ENCODE data around the gene F3. TPM values are rescaled to one million over a fixed set of nuclear protein-coding genes. Genes with fewer than 3 reads are reported as not detected.

Gene F3
- total RNA-seq, 1 donor from 2014 or later: 32.3 TPM

DNA sequence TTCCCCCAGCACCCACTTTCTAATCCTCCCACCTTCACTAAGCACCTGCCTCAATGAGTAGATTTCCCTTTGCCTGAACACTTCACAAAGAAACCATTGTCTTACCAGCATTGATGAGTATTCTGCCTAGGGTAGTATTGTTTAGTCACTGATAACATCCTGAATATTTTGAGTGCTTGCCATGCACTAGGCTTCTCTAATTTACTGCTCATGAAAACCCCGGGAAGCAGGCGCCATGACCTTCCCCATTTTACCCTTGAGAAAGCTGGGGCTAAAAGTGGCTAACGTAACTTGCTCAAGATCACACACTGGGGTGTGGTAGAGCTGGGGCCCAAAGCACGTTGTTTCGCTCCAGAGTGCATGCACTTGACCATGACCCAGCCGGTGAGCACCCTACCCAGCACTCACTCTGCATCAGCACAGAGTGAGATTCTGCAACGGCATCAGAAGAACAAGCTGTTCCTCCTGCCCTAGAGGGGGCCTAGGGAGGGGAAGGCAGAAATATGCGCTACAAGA is 10.6 kb upstream of the F3 start:
- DNase-seq (ENCODE audit: low spot score): no peak

GRCh38 chr1:94551449-94551848 is 9.9 kb upstream of the F3 start:
- DNase-seq (ENCODE audit: low spot score): no peak

GRCh38 chr1:94550800-94551241 is 9.3 kb upstream of the F3 start:
- DNase-seq (ENCODE audit: low spot score): no peak

- DNase-seq (ENCODE audit: low spot score): no peak
These were observed 8.8 kb upstream of the F3 start for GRCh38 chr1:94550396-94550795.

- DNase-seq (ENCODE audit: low spot score): no peak
These were observed 8.1 kb upstream of the F3 start for GRCh38 chr1:94549706-94550105.

DNA sequence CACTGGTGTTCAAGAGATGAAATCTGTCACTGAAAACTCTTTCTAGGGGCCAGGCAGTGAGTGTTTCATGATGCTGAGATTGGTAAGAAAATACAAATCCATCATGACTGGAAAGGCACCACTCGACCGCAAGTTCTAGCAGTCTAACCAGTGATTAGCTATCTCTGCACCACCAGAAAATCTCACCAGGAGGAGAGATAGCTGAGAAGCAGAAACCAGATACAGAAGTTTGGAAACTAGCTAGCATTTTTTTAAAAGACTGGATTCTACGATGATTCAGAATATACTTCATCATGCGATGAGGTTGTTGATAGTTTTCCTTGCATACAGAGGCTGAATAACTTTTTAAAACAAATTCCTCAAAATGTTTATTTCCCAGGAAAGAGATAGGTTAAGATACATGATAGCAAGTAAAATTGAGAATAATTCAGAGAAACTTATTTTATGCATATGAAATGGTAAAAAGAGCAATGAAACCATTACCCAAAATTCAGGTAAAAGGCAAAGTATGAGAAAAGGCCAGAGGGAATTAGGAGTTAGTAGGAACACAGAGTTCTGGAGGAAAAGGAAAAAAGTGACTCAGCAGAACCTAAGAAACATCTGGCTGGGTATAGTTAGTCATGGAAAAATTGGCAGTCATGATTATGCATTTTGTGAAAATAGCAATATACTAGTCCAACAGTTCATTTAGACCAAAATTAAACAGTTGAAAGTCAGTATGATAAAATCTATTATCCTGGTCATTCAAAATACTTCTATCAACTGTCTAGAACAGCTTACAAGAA is 3.3 kb upstream of the F3 start:
- DNase-seq (ENCODE audit: low spot score): no peak

DNA sequence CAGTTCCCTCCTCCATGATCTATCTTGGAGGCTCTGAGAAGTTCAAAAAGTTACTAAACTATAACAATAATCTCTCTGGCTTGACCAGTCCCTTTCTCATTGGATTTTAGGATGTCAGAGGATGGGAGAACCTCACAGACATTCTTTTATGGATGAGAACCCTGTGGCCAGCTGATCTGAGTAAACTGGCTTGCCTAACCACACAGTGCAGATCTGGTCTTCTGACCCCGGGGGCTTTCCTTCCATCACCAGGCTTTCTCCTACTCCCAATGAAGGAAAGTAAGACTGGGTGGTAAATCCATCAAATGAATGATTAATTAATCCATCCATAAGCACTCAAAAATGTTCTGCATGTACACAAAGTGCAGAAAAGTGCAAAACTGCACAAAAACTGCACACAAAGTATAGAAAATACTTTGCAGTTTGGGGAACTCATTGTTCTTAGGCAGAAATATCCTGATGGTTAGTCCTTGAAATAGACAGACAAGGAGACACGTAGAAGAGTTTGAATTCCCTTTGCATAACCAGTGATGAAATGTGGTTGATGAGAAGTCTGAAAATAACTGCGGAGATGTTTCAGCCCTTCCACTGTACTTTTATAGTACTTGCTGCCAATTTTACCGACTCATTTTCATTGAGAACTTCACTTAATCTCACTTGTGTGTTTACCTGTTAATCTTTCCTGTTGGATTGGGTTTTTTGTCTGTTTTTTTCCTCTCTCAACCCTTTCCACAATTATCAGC is 2.5 kb upstream of the F3 start:
- no peak for DNase-seq (ENCODE audit: low spot score)

GRCh38 chr1:94543001-94543400 is 1.4 kb upstream of the F3 start:
- no peak for DNase-seq (ENCODE audit: low spot score)

DNA sequence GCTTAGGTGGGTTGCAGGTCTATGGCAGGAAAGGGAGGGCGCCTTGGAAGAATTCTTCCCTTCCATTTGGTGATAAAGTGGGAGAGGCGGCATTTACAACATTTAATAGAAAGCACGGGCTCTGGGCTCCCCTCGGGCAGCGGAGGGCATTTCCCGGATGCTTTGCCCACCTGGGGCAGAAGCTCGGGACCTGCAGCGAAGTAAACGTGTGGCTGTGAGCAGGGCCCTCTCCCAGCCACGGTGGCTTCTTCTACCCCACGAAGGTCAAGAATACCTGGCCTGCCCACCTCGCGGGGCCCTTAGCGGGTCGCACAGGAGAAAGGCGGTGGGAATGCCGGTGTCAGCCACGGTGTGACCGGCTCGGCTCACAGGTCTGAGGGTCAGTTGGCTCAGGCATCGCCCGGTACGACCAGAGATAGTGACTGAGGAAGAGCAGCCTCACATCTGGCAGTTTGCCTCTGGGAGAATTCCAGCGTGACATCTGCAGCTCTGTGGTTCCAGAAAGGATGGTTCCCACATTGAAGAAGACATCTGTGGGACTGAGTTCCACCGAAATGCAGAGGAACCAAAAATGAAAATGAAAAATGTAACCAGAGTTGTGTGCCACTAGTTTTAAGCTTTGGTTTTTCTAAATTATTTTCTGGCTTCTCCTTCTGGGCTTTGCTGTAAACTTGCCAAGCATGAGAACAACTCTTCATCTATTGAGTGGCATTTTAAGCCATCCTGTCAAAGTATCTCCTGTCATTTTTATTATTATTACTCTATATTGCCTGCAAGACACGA is 720 bp upstream of the F3 start:
- peak; percentile 51 for DNase-seq (ENCODE audit: low spot score)

DNA sequence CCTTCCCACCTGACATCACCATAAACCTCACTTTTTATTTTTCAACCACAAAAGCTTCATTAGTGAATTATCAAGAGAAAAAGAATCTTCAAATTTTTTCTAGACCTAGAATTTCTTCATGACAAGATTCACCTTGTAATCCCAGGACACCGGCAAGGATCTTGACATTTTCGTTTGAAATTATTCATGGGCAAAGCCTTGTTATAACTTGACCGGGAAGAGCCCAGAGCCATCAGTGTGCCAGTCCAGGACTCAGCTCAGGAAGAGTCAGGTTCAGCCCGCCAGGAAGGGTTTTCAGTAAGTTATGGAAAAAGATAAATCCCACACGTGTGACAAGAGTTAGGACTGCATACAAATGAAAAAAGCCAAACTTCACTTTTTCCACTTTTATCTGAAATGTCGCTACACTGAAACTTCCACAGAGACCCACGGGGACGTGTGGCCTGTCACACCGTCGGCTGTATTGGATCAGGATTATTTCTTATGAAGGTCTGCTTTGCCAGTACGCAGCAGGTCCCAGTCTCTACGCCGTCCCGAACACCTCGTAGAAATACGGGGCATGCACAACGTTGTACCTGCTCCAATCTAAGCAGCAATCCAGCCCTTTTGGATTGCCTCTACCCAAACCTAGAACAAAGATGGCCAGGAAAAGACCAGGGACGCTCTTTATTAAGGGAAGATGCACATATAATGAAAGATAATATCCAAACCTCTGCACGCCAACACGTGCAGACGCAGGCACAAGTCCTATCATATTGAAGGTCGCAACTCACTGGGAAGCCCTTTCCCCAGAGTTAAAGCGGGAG is 916 bp downstream of the F3 start:
- no peak for DNase-seq (ENCODE audit: low spot score)

DNA sequence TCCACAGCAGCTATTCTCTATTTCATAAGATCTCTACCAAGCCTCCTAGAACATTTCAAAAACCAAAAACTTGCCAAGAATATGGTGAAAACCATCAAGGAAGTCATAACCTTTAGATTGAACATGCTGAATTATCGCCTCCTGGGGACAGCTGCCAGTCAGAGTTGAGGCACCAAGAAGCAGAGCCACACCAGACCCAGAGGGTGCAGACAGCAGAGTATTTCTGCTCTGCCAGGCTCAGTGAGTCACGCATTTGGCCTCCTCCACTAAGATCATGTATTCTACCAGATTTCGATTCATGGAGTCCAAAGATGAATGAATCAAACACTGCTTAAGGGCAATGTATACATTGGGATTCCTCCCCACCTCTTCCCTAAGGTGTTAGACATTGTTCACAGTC is 2.1 kb downstream of the F3 start:
- no peak for DNase-seq (ENCODE audit: low spot score)

GRCh38 chr1:94538243-94538827 is 3.2 kb downstream of the F3 start:
- DNase-seq (ENCODE audit: low spot score): no peak

GRCh38 chr1:94537254-94537653 is 4.3 kb downstream of the F3 start:
- no peak for DNase-seq (ENCODE audit: low spot score)

DNA sequence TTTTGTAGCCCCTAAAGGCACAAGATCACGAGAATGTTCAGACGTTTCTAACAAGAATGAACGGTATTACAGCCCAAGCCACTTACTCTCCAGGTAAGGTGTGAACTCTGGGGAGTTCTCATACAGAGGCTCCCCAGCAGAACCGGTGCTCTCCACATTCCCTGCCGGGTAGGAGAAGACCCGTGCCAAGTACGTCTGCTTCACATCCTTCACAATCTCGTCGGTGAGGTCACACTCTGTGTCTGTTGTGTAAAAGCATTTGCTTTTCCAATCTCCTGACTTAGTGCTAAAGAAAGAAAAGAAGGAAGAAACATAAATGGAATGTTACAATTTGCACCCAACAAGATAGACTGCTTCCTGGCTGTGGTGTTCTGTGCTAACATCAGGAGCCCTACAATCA is 5.7 kb downstream of the F3 start:
- DNase-seq (ENCODE audit: low spot score): no peak

- no peak for DNase-seq (ENCODE audit: low spot score)
These were observed 6.5 kb downstream of the F3 start for GRCh38 chr1:94535095-94535494.

GRCh38 chr1:94532077-94532476 is 9.5 kb downstream of the F3 start:
- no peak for DNase-seq (ENCODE audit: low spot score)

- DNase-seq (ENCODE audit: low spot score): no peak
These were observed 9.9 kb downstream of the F3 start for GRCh38 chr1:94531664-94532063.

DNA sequence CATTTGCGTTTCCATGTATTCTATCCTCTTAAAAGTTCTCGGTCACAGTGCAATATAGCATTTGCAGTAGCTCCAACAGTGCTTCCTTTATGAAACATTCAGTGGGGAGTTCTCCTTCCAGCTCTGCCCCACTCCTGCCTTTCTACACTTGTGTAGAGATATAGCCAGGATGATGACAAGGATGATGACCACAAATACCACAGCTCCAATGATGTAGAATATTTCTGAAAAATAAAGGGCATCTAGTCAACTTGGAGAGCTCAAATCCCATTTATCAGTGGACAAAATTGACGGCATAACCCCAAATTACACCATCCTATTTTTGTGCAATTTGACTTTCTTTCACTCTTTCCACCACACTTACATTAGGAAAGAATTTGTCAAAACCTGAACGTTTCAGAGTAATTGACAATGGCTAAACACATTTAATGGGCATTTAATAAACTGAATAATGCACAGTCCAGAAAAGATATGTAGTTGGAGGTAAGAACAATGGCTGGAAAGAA is 11.1 kb downstream of the F3 start:
- DNase-seq (ENCODE audit: low spot score): no peak

GRCh38 chr1:94529416-94529815 is 12.1 kb downstream of the F3 start:
- no peak for DNase-seq (ENCODE audit: low spot score)

GRCh38 chr1:94528826-94529225 is 12.7 kb downstream of the F3 start:
- DNase-seq (ENCODE audit: low spot score): no peak

DNA sequence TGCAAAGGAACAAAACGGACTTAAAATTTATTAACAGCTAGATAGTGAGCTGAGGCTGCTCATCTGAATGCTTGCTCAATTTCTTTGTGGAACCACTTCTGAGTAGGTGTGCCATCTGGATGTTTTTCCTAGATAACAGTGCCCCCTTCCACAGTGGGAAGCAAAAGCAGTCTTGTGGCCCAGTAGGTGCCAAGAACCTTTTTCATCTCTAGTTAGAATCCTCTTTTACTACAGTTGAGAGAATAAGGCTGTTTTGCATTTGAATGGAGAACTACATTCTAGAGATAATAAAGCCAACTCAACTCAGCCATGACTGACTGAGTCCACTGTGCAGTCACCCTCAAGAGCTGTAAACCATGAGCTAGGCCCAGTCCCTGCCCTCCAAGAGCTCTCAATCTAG is 13.3 kb downstream of the F3 start:
- DNase-seq (ENCODE audit: low spot score): no peak
